HT1080 (cell line): ENCODE results near the gene CNPY2. TPM values are rescaled to one million over a fixed set of nuclear protein-coding genes. Genes with fewer than 3 reads are reported as not detected.
"Not testable (repeated sequence)": the region's sequence is repeated elsewhere in the genome, so short reads cannot be mapped to it uniquely, and the experiment has no call there.

Experiments
- DNase-seq: peaks from one replicate; pipeline ENCODE4 v3.0.0-alpha.2; 2015; ENCODE audit warnings: low read depth
- polyA plus RNA-seq, 2 experiments: library from polyadenylated mRNA; depleted of rRNA; stranded (reverse); fragments of >200 nt; gene quantifications; 2 replicates each; pipeline ENCODE4 v1.2.3, GENCODE V29; 2015
- total RNA-seq: library from RNA; depleted of rRNA; stranded (reverse); fragments of >200 nt; shearing (Covaris generic); gene quantifications from 2 replicates; pipeline ENCODE4 v1.2.3, GENCODE V29; 2014; rRNA removed

Gene CNPY2
- total RNA-seq: 72.2 and 85.4 TPM in 2 replicates
- 50.5 and 63.2 TPM in 2 replicates for polyA plus RNA-seq (2015; cell fraction: cytosol; rRNA removed)
- polyA plus RNA-seq (2015; cell fraction: nucleus; rRNA removed): 32.5 and 49.7 TPM in 2 replicates

GRCh38 chr12:56315622-56316473 lies at the start of gene CNPY2:
CNPY2 (minus strand) TSS chr12:56315988; CDS start chr12:56315217, 771 bp downstream.
- peak; percentile 99 for DNase-seq

DNA sequence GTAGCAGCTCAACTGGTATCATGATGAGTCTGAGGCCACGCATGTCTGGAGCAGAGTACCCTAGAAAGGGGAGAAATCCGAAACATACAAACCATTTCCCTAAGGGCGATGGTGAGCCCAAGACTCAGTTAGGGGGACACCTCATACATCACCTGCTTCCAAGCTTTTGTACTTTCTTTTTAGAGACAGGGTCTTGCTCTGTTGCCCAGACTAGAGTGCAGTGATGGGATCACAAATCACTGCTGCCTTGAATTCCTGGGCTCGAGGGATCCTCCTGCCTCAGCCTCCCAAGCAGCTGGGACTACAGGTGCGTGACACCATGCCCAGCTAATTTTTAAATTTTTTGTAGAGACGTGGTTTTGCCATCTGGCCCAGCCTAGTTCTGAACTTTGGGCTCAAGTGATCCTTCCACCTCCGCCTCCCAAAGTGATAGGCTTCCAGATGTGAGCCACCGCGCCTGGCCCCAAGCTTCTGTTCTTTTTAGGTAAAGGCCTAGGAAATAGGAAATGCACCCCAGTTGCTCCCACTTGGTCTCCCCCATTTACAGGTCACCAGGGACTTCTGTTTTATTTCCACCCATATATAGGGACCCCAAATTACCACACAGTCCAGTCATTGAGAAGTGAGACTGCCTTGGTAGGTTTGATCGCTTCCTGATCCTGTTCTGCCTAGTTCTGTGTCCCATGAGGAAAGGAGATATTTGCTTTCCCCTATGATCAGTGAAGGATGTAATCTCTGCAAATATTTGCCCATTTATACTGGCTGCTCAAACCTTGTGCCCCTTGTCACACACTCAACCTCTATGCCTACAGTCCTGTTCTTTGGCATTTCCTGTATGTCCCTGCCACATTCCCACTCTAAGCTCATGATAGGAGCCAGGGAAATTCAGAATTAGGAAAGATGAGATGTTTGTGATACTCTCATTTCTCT lies 46.6 kb upstream of the CNPY2 start, which contains the start of gene APOF:
Gene APOF (minus strand): TSS at position 728 of the 930 bp plus-strand sequence. CDS start 112 bp downstream, at position 616.
- DNase-seq: no peak

- no peak for DNase-seq
These were observed 45.8 kb upstream of the CNPY2 start for GRCh38 chr12:56361487-56362129.

- DNase-seq: peak; percentile 100
These were observed 44.3 kb upstream of the CNPY2 start, which contains the start of gene STAT2 for GRCh38 chr12:56359851-56360767. STAT2 (minus strand) TSS chr12:56360107; CDS start chr12:56356571, 3,536 bp downstream.

GRCh38 chr12:56358836-56359532 lies 43.2 kb upstream of the CNPY2 start:
- DNase-seq: peak; percentile 73

DNA sequence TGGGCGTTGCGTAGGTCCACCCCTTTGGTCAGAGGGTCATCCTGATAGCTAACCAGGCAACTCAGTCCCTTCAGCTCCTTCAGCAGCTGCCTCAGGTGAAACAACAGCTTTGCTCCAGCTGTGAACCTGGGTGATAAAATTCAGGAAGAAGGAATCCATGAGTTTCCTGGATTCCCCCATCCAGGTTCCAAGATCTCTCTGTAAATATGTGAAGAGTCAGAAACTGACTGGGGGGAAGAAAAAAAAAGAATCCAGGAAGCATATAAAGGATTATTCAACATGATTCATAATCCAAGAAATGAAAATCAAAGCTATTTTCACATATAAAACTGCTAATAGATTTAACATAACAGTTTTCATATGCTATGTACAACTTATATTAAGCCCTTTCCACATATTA lies 35.5 kb upstream of the CNPY2 start:
- DNase-seq: no peak

DNA sequence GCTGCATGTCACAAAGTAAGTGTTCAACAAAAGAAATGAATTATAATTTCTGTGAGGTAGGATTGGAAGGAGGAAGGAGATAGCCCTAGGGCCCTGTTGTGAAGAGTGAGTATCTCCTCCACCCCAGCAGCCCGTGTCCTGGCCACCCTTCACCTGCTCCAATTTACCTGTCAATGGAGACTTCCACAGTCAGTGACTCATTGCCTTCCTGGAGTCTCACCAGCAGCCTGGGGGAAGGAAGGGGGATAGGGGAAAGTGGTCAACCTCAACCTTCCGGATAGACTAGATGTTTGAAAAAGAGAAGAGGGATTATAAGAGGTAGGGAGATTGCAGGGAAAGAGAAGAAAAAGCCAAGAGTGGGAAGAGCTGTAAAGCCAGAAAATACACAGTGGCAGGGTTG lies 34.9 kb upstream of the CNPY2 start:
- DNase-seq: no peak

- DNase-seq: no peak
These were observed 33.0 kb upstream of the CNPY2 start for GRCh38 chr12:56348776-56349175.

GRCh38 chr12:56347255-56347654 lies 31.5 kb upstream of the CNPY2 start:
- DNase-seq: not testable (repeated sequence)

GRCh38 chr12:56346675-56347074 lies 30.9 kb upstream of the CNPY2 start:
- peak; percentile 17 for DNase-seq

- DNase-seq: not testable (repeated sequence)
These were observed 26.5 kb upstream of the CNPY2 start for GRCh38 chr12:56342290-56342689.

DNA sequence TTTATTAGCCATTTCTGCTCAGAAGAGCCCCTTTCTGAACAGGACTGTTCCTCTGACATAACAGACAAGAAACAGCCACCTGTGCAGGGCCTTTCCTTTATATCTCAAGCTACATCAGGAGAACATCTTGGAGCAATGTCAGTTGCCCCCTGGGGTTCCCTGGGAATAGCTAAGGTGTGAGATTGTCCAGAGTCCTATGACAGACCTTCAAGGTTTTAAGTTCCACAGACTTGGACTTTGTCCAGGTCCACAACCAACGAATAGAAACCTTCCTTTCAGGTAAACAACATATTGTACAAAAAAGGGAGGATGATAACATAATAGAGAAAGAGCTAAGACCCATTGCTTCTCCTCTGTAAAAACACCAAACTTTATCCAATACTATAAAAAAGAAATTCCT lies 25.8 kb upstream of the CNPY2 start:
- DNase-seq: no peak

- no peak for DNase-seq
These were observed 23.3 kb upstream of the CNPY2 start for GRCh38 chr12:56339158-56339422.

DNA sequence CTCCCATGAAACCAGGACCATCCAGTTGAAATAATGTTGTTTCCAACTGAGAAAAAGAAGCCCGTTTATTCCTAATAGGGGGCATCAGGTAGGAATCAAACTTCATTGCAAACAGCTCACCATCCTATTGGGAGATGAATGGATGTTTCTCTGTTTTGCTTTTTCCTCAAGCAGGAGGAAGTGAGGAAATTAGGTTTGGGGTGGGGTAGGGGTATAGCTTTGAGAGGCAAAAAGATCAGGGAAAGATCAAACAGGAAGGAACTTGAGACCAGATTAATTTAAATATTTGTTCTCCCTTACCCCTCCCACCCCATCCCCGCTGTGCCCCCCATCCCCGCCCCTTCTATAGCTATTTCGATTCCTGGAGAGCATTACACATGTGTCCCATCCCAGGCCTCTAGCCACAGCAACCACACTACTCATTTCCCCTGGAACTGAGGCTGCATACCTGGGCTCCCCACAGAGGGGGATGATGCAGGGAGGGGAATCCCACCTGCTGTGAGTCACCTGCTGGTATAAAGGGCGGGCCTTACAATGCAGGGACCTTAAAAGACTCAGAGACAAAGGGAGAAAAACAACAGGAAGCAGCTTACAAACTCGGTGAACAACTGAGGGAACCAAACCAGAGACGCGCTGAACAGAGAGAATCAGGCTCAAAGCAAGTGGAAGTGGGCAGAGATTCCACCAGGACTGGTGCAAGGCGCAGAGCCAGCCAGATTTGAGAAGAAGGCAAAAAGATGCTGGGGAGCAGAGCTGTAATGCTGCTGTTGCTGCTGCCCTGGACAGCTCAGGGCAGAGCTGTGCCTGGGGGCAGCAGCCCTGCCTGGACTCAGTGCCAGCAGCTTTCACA lies 22.7 kb upstream of the CNPY2 start, which contains the start of gene IL23A:
Gene IL23A (plus strand): TSS at position 577 of the 850 bp plus-strand sequence. CDS start 161 bp downstream, at position 738.
- DNase-seq: peak; percentile 68

DNA sequence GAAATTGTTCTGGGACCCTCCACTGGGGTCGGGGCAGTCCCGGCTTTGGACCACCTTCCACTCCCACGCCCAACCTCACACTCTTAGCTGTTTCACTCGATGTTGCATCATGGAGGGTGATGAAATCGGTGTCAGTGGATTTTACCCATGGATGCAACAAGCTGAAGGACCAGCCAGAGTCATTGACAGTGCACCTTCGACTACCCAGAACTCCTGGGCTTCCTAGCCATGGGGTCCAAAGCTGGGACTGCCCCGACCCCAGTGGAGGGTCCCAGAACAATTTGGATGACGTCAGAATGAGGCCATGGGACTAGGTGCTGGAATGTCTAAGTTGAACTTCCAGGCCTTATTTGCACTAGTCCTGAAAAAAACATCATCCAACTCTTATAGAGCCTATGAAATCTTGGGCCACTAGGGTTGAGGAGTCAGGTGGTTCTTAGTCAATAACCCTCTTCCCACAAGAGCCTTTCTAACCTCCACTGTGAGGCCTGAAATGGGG lies 22.0 kb upstream of the CNPY2 start:
- no peak for DNase-seq

DNA sequence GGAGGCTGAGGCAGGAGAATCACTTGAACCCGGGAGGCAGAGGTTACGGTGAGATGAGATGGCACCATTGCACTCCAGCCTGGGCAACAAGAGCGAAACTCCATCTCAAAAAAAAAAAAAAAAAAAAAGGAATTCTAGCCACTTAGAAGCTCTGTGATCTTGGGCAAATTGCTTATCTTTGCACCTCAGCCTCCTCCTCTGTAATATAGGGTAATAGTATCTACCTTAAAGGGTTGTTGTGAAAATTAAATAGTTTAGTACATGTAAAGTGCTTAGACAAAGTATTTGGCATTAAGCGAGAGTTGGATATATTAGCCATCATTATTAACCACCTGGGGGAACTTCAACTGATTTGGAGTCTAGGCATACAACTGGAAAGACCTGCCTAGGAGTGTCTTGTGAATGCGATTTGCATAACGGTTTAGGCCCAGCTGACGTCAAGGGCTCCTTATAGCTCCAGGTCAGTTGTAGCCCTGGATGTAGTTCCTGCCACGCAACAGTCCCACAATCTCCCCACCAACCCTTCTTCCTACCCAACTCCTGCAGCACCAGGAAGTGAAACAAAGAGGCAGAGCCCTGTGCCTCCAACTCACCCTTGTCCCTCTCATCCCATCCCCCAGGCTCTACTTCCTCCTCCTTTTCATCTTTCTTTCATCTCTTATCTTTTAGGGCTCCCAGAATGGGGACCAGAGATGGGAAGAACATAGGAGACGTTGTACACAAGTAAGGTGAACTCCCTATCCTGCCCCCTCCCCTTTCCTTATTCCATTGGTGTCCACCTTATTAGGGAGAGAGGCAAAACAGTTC lies 20.8 kb upstream of the CNPY2 start:
- no peak for DNase-seq

DNA sequence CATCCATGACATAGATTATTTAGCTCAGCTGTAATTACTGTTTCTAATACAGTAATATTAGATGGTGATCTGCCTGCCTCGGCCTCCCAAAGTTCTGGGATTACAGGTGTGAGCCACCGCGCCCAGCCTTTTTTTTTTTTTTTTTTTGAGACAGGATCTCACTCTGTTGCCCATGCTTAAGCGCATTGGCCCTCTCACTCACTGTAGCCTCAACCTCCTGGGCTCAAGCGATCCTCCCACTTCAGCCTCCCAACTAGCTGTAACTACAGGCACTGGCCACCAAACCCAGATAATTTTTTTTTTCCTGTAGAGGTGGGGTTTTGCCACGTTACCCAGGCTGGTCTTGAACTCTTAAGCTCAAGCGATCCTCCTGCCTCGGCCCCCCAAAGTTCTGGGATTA lies 19.7 kb upstream of the CNPY2 start:
- DNase-seq: not testable (repeated sequence)

- no peak for DNase-seq
These were observed 18.7 kb upstream of the CNPY2 start for GRCh38 chr12:56334490-56334793.
